NCI-H748 (cell line): ENCODE data around the gene LANCL1.
"Not testable (repeated sequence)": the region's sequence is repeated elsewhere in the genome, so short reads cannot be mapped to it uniquely, and the experiment has no call there.

ENCODE experiments used
- DNase-seq: peaks from one replicate; lab custom pipeline; 2025; ENCODE audit not compliant: unreplicated experiment; lab: John Stamatoyannopoulos, UW

LANCL1 gene

GRCh38 chr2:210459880-210460279 is 16.7 kb downstream of the LANCL1 start:
- DNase-seq = no peak

- DNase-seq = no peak
These were observed 17.2 kb downstream of the LANCL1 start for GRCh38 chr2:210459407-210459806.

GRCh38 chr2:210458395-210458794 is 18.2 kb downstream of the LANCL1 start:
- DNase-seq = no peak

GRCh38 chr2:210456571-210456970 is 20.0 kb downstream of the LANCL1 start:
- DNase-seq = peak; percentile 71

GRCh38 chr2:210454336-210454735 is 22.2 kb downstream of the LANCL1 start:
- DNase-seq = no peak

- no peak for DNase-seq
These were observed 24.4 kb downstream of the LANCL1 start for GRCh38 chr2:210452194-210452593.

GRCh38 chr2:210450942-210451341 is 25.6 kb downstream of the LANCL1 start:
- not testable (repeated sequence) for DNase-seq

GRCh38 chr2:210445732-210446131 is 30.8 kb downstream of the LANCL1 start:
- DNase-seq = no peak

GRCh38 chr2:210445116-210445707 is 31.3 kb downstream of the LANCL1 start:
- peak; percentile 39 for DNase-seq

- DNase-seq = no peak
These were observed 33.0 kb downstream of the LANCL1 start for GRCh38 chr2:210443527-210443926.

GRCh38 chr2:210442878-210443277 is 33.7 kb downstream of the LANCL1 start:
- no peak for DNase-seq

GRCh38 chr2:210442457-210442856 is 34.1 kb downstream of the LANCL1 start:
- no peak for DNase-seq

GRCh38 chr2:210440206-210440605 is 36.4 kb downstream of the LANCL1 start:
- DNase-seq = peak; percentile 74

GRCh38 chr2:210435439-210435838 is 41.1 kb downstream of the LANCL1 start:
- DNase-seq = no peak

GRCh38 chr2:210432633-210433032 is 43.9 kb downstream of the LANCL1 start:
- no peak for DNase-seq

- no peak for DNase-seq
These were observed 47.0 kb downstream of the LANCL1 start for GRCh38 chr2:210429403-210430137.

GRCh38 chr2:210428393-210429179 is 48.0 kb downstream of the LANCL1 start:
- no peak for DNase-seq

- DNase-seq = peak; percentile 4
These were observed 49.2 kb downstream of the LANCL1 start for GRCh38 chr2:210427309-210427708.

GRCh38 chr2:210422366-210422765 is 54.2 kb downstream of the LANCL1 start:
- no peak for DNase-seq

GRCh38 chr2:210421916-210422315 is 54.6 kb downstream of the LANCL1 start:
- no peak for DNase-seq

- DNase-seq = no peak
These were observed 63.9 kb downstream of the LANCL1 start for GRCh38 chr2:210412660-210413059.

- no peak for DNase-seq
These were observed 66.0 kb downstream of the LANCL1 start for GRCh38 chr2:210410542-210410941.
